DMS53 (cell line): ENCODE measurements around the gene MESD.
A peak's percentile ranks its signal among the peaks of the same experiment; 100 is the strongest.
"Not testable (repeated sequence)": the region's sequence is repeated elsewhere in the genome, so short reads cannot be mapped to it uniquely, and the experiment has no call there.

ENCODE experiments used
- DNase-seq: peaks from one replicate; lab custom pipeline; 2025; lab: John Stamatoyannopoulos, UW

MESD gene

DNA sequence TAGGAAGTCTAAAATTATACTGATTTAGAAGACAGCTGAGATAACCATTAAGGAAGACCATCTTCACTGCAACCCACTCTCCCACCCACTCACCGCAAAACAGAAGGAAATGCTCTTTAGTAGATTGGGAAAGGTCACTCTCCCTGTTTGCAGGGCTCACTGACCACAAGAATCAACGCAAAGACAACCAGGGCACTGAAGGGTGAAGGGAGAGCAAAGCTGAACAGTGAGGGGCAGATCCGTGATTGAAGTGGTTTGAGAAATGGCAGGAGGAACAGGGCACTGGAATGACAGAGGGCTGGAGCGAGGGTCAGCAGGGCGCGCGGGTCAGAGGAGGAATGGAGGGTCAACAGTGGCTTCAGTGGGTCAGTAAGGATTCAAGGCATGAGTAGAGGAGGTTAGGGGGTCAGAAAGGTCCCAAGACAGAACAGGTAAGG, 520 bp downstream of the MESD start:
- peak; percentile 26 for DNase-seq

- DNase-seq = no peak
These were observed 1.3 kb downstream of the MESD start for GRCh38 chr15:80988148-80988796.

- DNase-seq = no peak
These were observed 3.1 kb downstream of the MESD start for GRCh38 chr15:80986487-80986886.

GRCh38 chr15:80985981-80986380, 3.6 kb downstream of the MESD start:
- no peak for DNase-seq

DNA sequence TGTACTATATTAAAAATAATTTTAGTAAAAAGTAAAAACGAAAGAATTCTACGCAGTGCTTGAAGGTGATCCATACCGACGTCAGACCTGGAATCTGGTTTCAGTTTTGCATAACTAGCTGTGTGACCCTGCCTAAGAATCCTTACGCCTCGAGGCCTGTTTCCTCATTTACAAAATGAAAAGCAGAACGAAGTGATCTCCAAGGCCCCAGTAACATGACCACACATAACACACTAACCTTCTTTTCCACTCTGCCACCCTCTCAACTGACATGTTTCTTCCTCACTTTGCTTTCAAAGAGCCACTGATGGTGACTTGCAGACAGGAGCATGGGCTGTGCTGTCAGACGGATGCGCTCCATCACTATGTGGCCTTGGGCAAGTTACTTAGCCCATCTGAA, 4.8 kb downstream of the MESD start:
- DNase-seq = no peak

DNA sequence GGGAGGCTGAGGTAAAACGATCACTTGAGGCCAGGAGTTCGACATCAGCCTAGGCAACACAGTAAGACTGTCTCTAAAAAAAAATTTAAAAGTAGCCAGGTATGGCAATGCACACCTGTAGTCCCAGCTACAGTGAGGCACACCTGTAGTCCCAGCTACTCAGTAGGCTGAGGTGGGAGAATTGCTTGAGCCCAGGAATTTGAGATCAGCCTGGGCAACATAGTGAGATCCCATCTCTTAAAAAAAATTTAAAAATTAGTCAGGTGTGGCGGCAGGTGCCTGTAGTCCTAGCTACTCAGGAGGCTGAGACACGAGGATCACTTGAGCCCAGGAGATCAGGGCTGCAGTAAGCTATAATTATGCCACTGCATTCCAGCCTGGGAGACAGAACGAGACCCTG, 6.8 kb downstream of the MESD start:
- no peak for DNase-seq

- peak; percentile 7 for DNase-seq
These were observed 7.4 kb downstream of the MESD start for GRCh38 chr15:80982205-80982604.

GRCh38 chr15:80979538-80980200, 9.9 kb downstream of the MESD start:
- peak; percentile 39 for DNase-seq

- peak; percentile 76 for DNase-seq
These were observed 10.8 kb downstream of the MESD start for GRCh38 chr15:80978685-80979329.

DNA sequence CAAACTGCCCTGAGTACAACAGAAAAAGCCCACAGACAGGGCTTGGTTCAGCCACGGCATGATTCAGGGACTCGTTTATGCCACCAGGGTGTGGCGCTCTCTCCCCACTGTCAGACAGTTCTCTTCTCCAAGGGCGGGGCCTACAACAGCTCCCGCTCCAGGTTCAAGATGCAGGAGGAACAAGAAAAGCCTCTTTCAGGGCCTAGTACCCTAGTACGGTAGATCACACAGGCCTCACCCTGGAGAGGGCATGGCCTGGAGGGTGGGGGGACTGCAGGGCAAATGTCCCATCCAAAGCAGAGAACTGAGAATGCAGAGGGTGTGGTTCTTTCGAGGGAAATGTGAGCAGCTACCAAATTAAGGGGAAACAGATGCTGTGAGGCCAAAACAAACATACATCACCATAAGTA, 12.0 kb downstream of the MESD start:
- peak; percentile 86 for DNase-seq

DNA sequence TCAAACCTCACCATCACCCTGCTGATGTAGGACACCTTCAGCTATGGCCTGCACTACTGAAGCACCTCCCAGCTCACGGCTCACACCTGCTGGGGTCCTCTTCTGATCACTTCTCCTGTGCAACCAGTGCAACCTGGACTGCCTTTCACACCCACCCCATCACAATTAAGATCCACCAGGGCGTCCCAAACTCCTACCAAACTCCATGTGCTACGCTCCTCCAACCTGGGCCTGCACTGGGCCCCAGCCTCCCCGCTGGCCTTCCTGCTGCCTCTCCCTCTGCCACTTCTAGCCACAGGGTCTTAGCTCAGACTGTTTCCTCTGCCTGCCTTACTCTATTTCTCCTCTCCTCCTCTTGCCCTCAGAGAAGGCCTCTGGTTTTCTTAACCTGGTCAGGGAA, 12.8 kb downstream of the MESD start:
- no peak for DNase-seq

DNA sequence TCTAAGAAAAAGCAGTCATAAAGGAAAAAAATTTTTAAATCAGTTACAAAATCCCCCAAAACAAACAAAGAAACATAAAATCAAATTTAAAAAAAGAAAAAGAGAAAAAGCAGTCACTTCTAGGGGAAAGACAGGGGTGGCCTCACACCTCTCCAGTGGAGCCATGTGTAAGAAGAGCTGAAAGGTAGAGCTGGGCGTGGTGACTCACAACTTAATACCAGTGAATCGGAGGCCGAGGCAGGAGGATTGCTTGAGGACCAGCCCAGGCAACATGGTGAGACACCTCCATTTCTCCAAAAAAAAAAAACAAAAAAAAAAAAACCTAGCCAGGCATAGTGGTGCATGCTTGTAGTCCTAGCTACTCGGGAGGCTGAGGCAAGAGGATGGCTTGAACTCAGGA, 14.7 kb downstream of the MESD start:
- no peak for DNase-seq

GRCh38 chr15:80972276-80972675, 17.3 kb downstream of the MESD start:
- DNase-seq = no peak

DNA sequence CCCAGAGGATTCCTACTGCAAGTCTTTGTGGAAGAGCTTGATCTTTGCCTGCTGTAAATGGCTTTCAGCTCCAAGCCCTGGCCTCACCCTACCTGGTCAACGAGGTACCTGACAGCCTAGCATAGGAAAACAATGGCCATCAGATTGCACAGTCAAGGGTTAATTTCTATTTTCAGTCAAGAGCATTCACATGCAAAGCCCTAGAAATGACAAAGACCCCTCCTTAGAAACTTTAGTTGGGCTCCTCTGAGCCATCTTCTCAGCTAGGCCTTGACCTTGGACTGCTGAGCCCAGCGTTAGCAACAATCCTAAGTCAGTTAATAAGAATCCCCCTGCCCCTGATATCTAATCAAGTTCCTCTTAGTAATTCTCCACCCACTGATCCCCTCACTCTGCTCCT, 18.5 kb downstream of the MESD start:
- no peak for DNase-seq

- no peak for DNase-seq
These were observed 19.0 kb downstream of the MESD start for GRCh38 chr15:80970658-80971057.

GRCh38 chr15:80970018-80970657, 19.5 kb downstream of the MESD start:
- peak; percentile 71 for DNase-seq

DNA sequence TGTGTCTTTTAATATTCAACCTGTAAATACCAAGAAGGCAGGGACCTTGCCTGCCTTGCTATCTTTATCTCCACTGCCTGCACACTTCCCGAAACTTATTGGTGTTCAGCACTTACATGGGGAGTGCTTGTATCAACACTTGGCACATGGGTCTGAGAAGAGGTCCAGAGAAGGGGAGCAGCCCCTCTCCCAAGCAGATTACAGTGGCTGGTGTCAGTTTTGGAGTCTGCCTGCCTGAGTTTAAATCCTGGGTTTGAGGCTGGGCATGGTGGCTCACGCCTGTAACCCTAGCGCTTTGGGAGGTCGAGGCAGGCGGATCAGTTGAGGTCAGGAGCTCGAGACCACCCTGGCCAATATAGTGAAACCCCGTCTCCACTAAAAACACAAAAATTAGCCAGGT, 20.3 kb downstream of the MESD start:
- no peak for DNase-seq

DNA sequence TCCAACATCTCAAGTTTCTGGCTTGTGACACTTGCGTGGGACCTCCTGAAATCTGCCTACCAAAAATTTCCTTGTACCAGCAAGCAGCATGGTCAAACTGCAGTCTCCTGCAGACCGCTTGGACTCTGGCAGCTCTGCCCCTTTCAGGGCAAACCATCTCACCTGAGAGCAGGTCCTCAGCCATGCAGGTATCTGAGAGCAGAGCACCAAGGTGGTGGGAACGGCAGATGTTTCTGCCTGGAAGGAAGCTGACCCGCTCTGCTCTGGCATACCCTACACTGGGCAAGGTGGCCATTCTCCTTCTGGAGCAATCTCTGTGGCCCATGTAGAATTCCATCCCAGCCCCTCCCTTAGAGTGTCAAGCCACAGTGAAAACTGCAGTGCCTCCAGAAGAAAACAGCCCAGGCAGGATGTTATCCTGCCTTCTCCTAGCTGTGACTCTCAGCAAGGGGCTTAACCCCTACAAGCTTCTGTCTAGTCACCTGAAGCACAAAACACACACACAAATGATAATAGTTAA, 21.6 kb downstream of the MESD start:
- no peak for DNase-seq

GRCh38 chr15:80967451-80967850, 22.2 kb downstream of the MESD start:
- DNase-seq = no peak

DNA sequence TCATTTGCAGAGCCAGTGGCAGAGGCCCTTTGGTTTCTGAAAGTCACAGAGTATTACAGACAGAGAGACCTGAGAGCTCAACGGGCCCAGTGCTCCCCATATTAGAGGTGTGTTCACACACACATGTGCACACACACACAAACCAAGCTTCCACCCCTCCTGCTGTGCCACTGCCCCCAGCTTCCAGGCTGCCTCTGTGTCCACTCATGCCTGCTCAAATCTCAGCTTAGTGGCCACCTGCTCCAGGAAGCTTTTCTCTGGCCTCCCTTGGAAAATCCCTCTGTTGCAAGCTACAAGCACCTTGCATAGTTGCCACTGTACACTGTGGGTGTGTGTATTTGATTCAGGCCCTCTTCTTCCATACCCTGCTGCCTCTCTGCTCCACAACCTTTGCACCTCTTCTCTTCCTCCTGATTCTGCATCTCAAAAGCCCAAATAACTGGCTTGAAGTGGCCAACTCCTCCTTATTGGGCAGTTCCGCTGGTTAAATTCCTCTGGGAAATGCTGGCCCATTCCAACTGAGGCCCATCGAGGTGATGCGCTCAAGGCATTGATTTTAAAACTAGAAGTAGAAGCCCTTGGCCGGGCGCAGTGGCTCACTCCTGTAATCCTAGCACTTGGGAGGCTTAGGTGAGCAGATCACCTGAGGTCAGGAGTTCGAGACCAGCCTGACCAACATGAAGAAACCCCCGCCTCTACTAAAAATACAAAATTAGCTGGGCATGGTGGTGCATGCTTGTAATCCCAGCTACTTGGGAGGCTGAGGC, 23.0 kb downstream of the MESD start:
- peak; percentile 5 for DNase-seq

DNA sequence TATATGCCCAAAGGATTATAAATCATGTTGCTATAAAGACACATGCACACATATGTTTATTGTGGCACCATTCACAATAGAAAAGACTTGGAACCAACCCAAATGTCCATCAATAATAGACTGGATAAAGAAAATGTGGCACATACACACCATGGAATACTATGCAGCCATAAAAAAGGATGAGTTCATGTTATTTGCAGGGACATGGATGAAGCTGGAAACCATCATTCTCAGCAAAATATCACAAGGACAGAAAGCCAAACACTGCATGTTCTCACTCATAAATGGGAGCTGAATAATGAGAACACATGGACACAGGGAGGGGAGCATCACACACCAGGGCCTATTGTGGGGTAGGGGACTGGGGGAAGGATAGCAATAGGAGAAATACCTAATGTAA, 24.2 kb downstream of the MESD start:
- DNase-seq = not testable (repeated sequence)
